Fibroblast of lung (primary cell): ENCODE measurements around the gene PACSIN1. TPM values are rescaled to one million over a fixed set of nuclear protein-coding genes. Genes with fewer than 3 reads are reported as not detected.
A peak's percentile ranks its signal among the peaks of the same experiment; 100 is the strongest.

Experiments
- DNase-seq, 2 donors: peaks; one replicate each; pipeline versions ENCODE4 v3.0.0 to v3.0.0-alpha.2; 2010; ENCODE audit warnings: low read depth in 2 of 2
- H2AFZ ChIP-seq: 2 replicates; pipeline ENCODE4 v1.5.1; 2012; ENCODE audit warnings: low read length, control low read depth, inconsistent platforms
- H3K27ac ChIP-seq: 2 replicates; pipeline ENCODE4 v1.5.1; 2011; ENCODE audit warnings: low read length, control low read depth; ENCODE audit not compliant: insufficient read depth
- H3K27me3 ChIP-seq: 2 replicates; pipeline ENCODE4 v1.5.1; 2011; ENCODE audit warnings: mild to moderate bottlenecking, low read length; ENCODE audit not compliant: control insufficient read depth, insufficient read depth
- H3K36me3 ChIP-seq: 2 replicates; pipeline ENCODE4 v1.5.1; 2011; ENCODE audit warnings: low read length; ENCODE audit not compliant: control insufficient read depth, insufficient read depth
- H3K4me1 ChIP-seq: 2 replicates; pipeline ENCODE4 v1.5.1; 2011; ENCODE audit warnings: low read length; ENCODE audit not compliant: control insufficient read depth, insufficient read depth; ENCODE audit errors: extremely low read depth
- H3K4me2 ChIP-seq: 2 replicates; pipeline ENCODE4 v1.5.1; 2011; ENCODE audit warnings: low read length, control low read depth; ENCODE audit not compliant: insufficient read depth; ENCODE audit errors: extremely low read depth
- H3K4me3 ChIP-seq, 4 experiments: fragments of 200-600 bp in 1 of 4; sonication (generic) in 1 of 4; replicated peaks in 1 of 4; 2 replicates each; pipeline ENCODE4 v1.5.1; 2011 to 2016; ENCODE audit warnings: low read length in 4 of 4, low read depth in 3 of 4, mild to moderate bottlenecking in 3 of 4, control low read depth in 2 of 4, inconsistent platforms in 1 of 4, mixed read lengths in 1 of 4; ENCODE audit not compliant: insufficient read depth in 1 of 4; ENCODE audit errors: control extremely low read depth in 1 of 4
- H3K79me2 ChIP-seq: 2 replicates; pipeline ENCODE4 v1.5.1; 2012; ENCODE audit warnings: mild to moderate bottlenecking, low read length, inconsistent platforms; ENCODE audit not compliant: control insufficient read depth, insufficient read depth
- H3K9ac ChIP-seq: 2 replicates; pipeline ENCODE4 v1.5.1; 2011; ENCODE audit warnings: mild to moderate bottlenecking, low read length, control low read depth; ENCODE audit not compliant: insufficient read depth
- H3K9me3 ChIP-seq: 2 replicates; pipeline ENCODE4 v1.5.1; 2012; ENCODE audit warnings: low read depth, low read length; ENCODE audit not compliant: control insufficient read depth, insufficient read depth
- H4K20me1 ChIP-seq: 2 replicates; pipeline ENCODE4 v1.5.1; 2011; ENCODE audit warnings: low read length; ENCODE audit not compliant: control insufficient read depth, insufficient read depth; ENCODE audit errors: extremely low read depth
- CTCF ChIP-seq, 2 donors: IDR thresholded peaks in 1 of 2; conservative IDR thresholded peaks in 1 of 2; 1 replicate in 1 of 2; 2 replicates in 1 of 2; pipeline ENCODE4 v1.5.1; 2011 to 2012; ENCODE audit warnings: low read length in 2 of 2, control low read depth in 1 of 2, inconsistent platforms in 1 of 2, low read depth in 1 of 2, mild to moderate bottlenecking in 1 of 2
- EZH2 ChIP-seq: IDR thresholded peaks from 2 replicates; pipeline ENCODE4 v1.5.1; 2012; ENCODE audit warnings: low read length, control low read depth, mild to moderate bottlenecking; ENCODE audit errors: missing control alignments
- polyA plus RNA-seq, 2 donors: library from polyadenylated mRNA; depleted of rRNA in 1 of 2; stranded (reverse) in 1 of 2; unstranded in 1 of 2; fragments of >200 nt; gene quantifications; 2 replicates each; pipeline ENCODE4 v1.2.1, GENCODE V29; 2011 to 2012; ENCODE audit warnings: missing spikeins in 1 of 2
- total RNA-seq: library from RNA; depleted of rRNA; stranded (reverse); fragments of >200 nt; gene quantifications from 2 replicates; pipeline ENCODE4 v1.2.1, GENCODE V29; 2014

The PACSIN1 gene
- total and polyA plus RNA-seq, 2 donors (not counting 1 experiment from before 2014, with no cell fraction given): under 0.01 TPM; not detected in 1

GRCh38 chr6:34583461-34583860 is 117.6 kb downstream of the PACSIN1 start:
- no peak for DNase-seq
- no peaks in the 10 kb centered on the region for H3K9me3 ChIP-seq
- no peaks in the 10 kb centered on the region for H3K27me3 ChIP-seq
- no peak overlapping the region for H3K4me2 ChIP-seq
- H4K20me1 ChIP-seq: no peaks in the 10 kb centered on the region
- H3K27ac ChIP-seq: no peak overlapping the region
- no peaks in the 10 kb centered on the region for H3K79me2 ChIP-seq
- no peaks in the 10 kb centered on the region for H3K36me3 ChIP-seq
- peaks cover 5% of the 10 kb centered on the region for H3K4me1 ChIP-seq
- TF ChIP-seq EZH2 (no peak), CTCF (conservative IDR thresholded peaks at IDR 0.05 in 1 of 2, IDR thresholded peaks at IDR 0.05 in 1 of 2; ENCODE audit: low read depth in 1 of 2, low read length in 2 of 2) (peak in 1 of 2 donors; percentile 32)
- no peak overlapping the region for H3K9ac ChIP-seq
- H2AFZ ChIP-seq: no peak overlapping the region
- H3K4me3 ChIP-seq: no peak overlapping the region

- TF ChIP-seq CTCF (conservative IDR thresholded peaks at IDR 0.05 in 1 of 2, IDR thresholded peaks at IDR 0.05 in 1 of 2; ENCODE audit: low read depth in 1 of 2, low read length in 2 of 2) (no peak), EZH2 (no peak)
- no peak overlapping the region for H3K4me2 ChIP-seq
- H3K79me2 ChIP-seq: no peaks in the 10 kb centered on the region
- no peak overlapping the region for H3K27ac ChIP-seq
- no peaks in the 10 kb centered on the region for H3K36me3 ChIP-seq
- H3K4me3 ChIP-seq: no peak overlapping the region
- no peaks in the 10 kb centered on the region for H3K9me3 ChIP-seq
- H3K27me3 ChIP-seq: no peaks in the 10 kb centered on the region
- H3K9ac ChIP-seq: no peak overlapping the region
- peaks cover 5% of the 10 kb centered on the region for H3K4me1 ChIP-seq
- DNase-seq: no peak
- H4K20me1 ChIP-seq: no peaks in the 10 kb centered on the region
- no peak overlapping the region for H2AFZ ChIP-seq
Measured at GRCh38 chr6:34583861-34584604, 118.2 kb downstream of the PACSIN1 start.

GRCh38 chr6:34584694-34585093 is 118.8 kb downstream of the PACSIN1 start:
- H3K4me3 ChIP-seq: no peak overlapping the region
- no peaks in the 10 kb centered on the region for H3K27me3 ChIP-seq
- no peaks in the 10 kb centered on the region for H3K36me3 ChIP-seq
- TF ChIP-seq EZH2 (no peak), CTCF (conservative IDR thresholded peaks at IDR 0.05 in 1 of 2, IDR thresholded peaks at IDR 0.05 in 1 of 2; ENCODE audit: low read depth in 1 of 2, low read length in 2 of 2) (no peak)
- H3K9ac ChIP-seq: no peak overlapping the region
- H3K27ac ChIP-seq: no peak overlapping the region
- H2AFZ ChIP-seq: no peak overlapping the region
- peaks cover 5% of the 10 kb centered on the region for H3K4me1 ChIP-seq
- H4K20me1 ChIP-seq: no peaks in the 10 kb centered on the region
- no peak for DNase-seq
- H3K79me2 ChIP-seq: no peaks in the 10 kb centered on the region
- H3K9me3 ChIP-seq: no peaks in the 10 kb centered on the region
- no peak overlapping the region for H3K4me2 ChIP-seq

Other genes with a start within 250 kb of the PACSIN1 start
- gene HMGA1, start 229.2 kb upstream of the PACSIN1 start, total RNA-seq: 70.6 and 121 TPM in 2 replicates
- 29.6 and 213 TPM in 2 replicates for gene HMGA1, start 229.2 kb upstream of the PACSIN1 start, polyA plus RNA-seq
- gene SMIM29, start 217.1 kb upstream of the PACSIN1 start, total RNA-seq: 26.5 and 36.3 TPM in 2 replicates
- gene SMIM29, start 217.1 kb upstream of the PACSIN1 start, polyA plus RNA-seq: 16.7 and 34.7 TPM in 2 replicates
- gene NUDT3, start 73.4 kb upstream of the PACSIN1 start, total RNA-seq: 11.6 and 16.0 TPM in 2 replicates
- gene NUDT3, start 73.4 kb upstream of the PACSIN1 start, polyA plus RNA-seq: 23.4 and 27.4 TPM in 2 replicates
- gene RPS10, start 40.0 kb upstream of the PACSIN1 start, total RNA-seq: 1,649 and 1,873 TPM in 2 replicates
- gene RPS10, start 40.0 kb upstream of the PACSIN1 start, polyA plus RNA-seq: 2,883 and 3,469 TPM in 2 replicates
- under 0.01 TPM in 2 replicates for gene SPDEF, start 90.3 kb downstream of the PACSIN1 start, total RNA-seq
- 0.03 TPM in 1 of 2 replicates, not detected in the other for gene SPDEF, start 90.3 kb downstream of the PACSIN1 start, polyA plus RNA-seq
- gene ILRUN, start 230.7 kb downstream of the PACSIN1 start, total RNA-seq: 51.6 and 60.1 TPM in 2 replicates
- gene ILRUN, start 230.7 kb downstream of the PACSIN1 start, polyA plus RNA-seq: 44.1 and 49.9 TPM in 2 replicates